GM23338 (cell line): Measurements from ENCODE around the gene CWC27. TPM values are rescaled to one million over a fixed set of nuclear protein-coding genes. Genes with fewer than 3 reads are reported as not detected.
A peak's percentile ranks its signal among the peaks of the same experiment; 100 is the strongest.

ENCODE experiments used
- ATAC-seq: fragments of 200-7000 bp; cut with Tn5 transposase; 3 replicates; pipeline ENCODE4 v1.9.1; 2020
- DNase-seq: peaks from one replicate; pipeline ENCODE4 v3.0.0-alpha.2; 2015; ENCODE audit warnings: low spot score
- H2AFZ ChIP-seq: fragments of 200-600 bp; sonication (generic); 2 replicates; pipeline ENCODE4 v1.8.0; 2016; ENCODE audit warnings: antibody characterized with exemption, mild to moderate bottlenecking, moderate library complexity
- H3F3A ChIP-seq: fragments of 200-600 bp; sonication (generic); replicated peaks from 2 replicates; pipeline ENCODE4 v1.8.0; 2017; ENCODE audit warnings: antibody characterized with exemption, mixed run types, low read depth
- H3K27ac ChIP-seq: fragments of 200-600 bp; sonication (generic); 2 replicates; pipeline ENCODE4 v1.6.1; 2016; ENCODE audit warnings: low read depth
- H3K27me3 ChIP-seq: fragments of 200-600 bp; sonication (generic); 2 replicates; pipeline ENCODE4 v1.8.0; 2016; ENCODE audit warnings: mild to moderate bottlenecking, mixed run types, moderate library complexity; ENCODE audit not compliant: insufficient read depth
- H3K36me3 ChIP-seq: fragments of 200-600 bp; sonication (generic); 2 replicates; pipeline ENCODE4 v1.8.0; 2016; ENCODE audit warnings: mild to moderate bottlenecking; ENCODE audit not compliant: insufficient read depth
- H3K4me1 ChIP-seq: fragments of 200-600 bp; sonication (generic); 2 replicates; pipeline ENCODE4 v1.8.0; 2016; ENCODE audit warnings: mild to moderate bottlenecking, moderate library complexity; ENCODE audit not compliant: insufficient read depth
- H3K4me2 ChIP-seq: fragments of 200-600 bp; sonication (generic); 2 replicates; pipeline ENCODE4 v1.7.1; 2017; ENCODE audit warnings: mixed run types
- H3K4me3 ChIP-seq: fragments of 200-600 bp; sonication (generic); 2 replicates; pipeline ENCODE4 v1.6.1; 2016; ENCODE audit warnings: mixed run types
- H3K79me2 ChIP-seq: fragments of 200-600 bp; sonication (generic); replicated peaks from 2 replicates; pipeline ENCODE4 v1.8.0; 2017; ENCODE audit warnings: mild to moderate bottlenecking; ENCODE audit not compliant: insufficient read depth
- H3K9me2 ChIP-seq: fragments of 200-600 bp; sonication (generic); 2 replicates; pipeline ENCODE4 v1.8.0; 2017; ENCODE audit not compliant: insufficient read depth
- H4K20me1 ChIP-seq: fragments of 200-600 bp; sonication (generic); replicated peaks from 2 replicates; pipeline ENCODE4 v1.8.0; 2017; ENCODE audit warnings: mild to moderate bottlenecking; ENCODE audit not compliant: insufficient read depth
- H3K27ac Mint-ChIP-seq: 2 replicates; pipeline ENCODE4 v1.8.0; 2020; ENCODE audit warnings: inconsistent platforms, mild to moderate bottlenecking, moderate library complexity, mixed read lengths
- H3K27me3 Mint-ChIP-seq: 3 replicates; pipeline ENCODE4 v1.8.0; 2022; ENCODE audit warnings: low read depth, mild to moderate bottlenecking, moderate library complexity, mixed read lengths, inconsistent platforms; ENCODE audit not compliant: insufficient read depth, poor library complexity
- H3K36me3 Mint-ChIP-seq: 3 replicates; pipeline ENCODE4 v1.8.0; 2021; ENCODE audit warnings: low read depth, mild to moderate bottlenecking, inconsistent platforms, moderate library complexity, mixed read lengths
- H3K4me1 Mint-ChIP-seq: 3 replicates; pipeline ENCODE4 v1.8.0; 2020; ENCODE audit warnings: mild to moderate bottlenecking, inconsistent platforms, mixed read lengths
- H3K4me3 Mint-ChIP-seq: 3 replicates; pipeline ENCODE4 v1.8.0; 2021; ENCODE audit warnings: moderate library complexity, mild to moderate bottlenecking, inconsistent platforms, mixed read lengths
- H3K9me3 Mint-ChIP-seq: 3 replicates; pipeline ENCODE4 v1.8.0; 2020; ENCODE audit warnings: moderate library complexity, mild to moderate bottlenecking, inconsistent platforms, mixed read lengths
- CTCF ChIP-seq, 2 experiments: fragments of 200-600 bp in 1 of 2; sonication (generic) in 1 of 2; conservative IDR thresholded peaks; 2 replicates each; pipeline versions ENCODE4 v1.5.1 to v1.6.1; 2016 to 2017; ENCODE audit warnings: antibody characterized with exemption in 2 of 2, low read depth in 2 of 2, mild to moderate bottlenecking in 2 of 2, moderate library complexity in 1 of 2
- ETS1 ChIP-seq: IDR thresholded peaks from 2 replicates; pipeline ENCODE4 v1.6.1; 2016; ENCODE audit warnings: antibody characterized with exemption
- REST ChIP-seq: IDR thresholded peaks from one replicate; pipeline ENCODE4 v1.6.1; 2018; ENCODE audit warnings: antibody characterized with exemption; ENCODE audit not compliant: unreplicated experiment
- ZNF114 ChIP-seq: fragments of 250-450 bp; sonication (Bioruptor Pico); IDR thresholded peaks from 2 replicates; pipeline ENCODE4 v1.5.0; 2020; ENCODE audit warnings: mild to moderate bottlenecking, moderate library complexity
- polyA plus RNA-seq: library from polyadenylated mRNA; unstranded; fragments of >200 nt; fragmentation: Nextera tagmentation; extraction: Ambion mirVana; gene quantifications from 2 replicates; pipeline ENCODE4 v1.2.1, GENCODE V29; 2016
- total RNA-seq: library from RNA; depleted of rRNA; stranded (reverse); fragments of >200 nt; shearing (Covaris generic); gene quantifications from 2 replicates; pipeline ENCODE4 v1.2.3, GENCODE V29; 2014

Gene CWC27
- total and polyA plus RNA-seq, 2 experiments from 2014 or later, result 27.7 to 115 TPM

GRCh38 chr5:64775291-64775690, 6.6 kb downstream of the CWC27 start (continued):
- TF ChIP-seq CTCF (conservative IDR thresholded peaks at IDR 0.05; ENCODE audit: low read depth in 2 of 2), result no peak
- TF ChIP-seq REST, result no peak
- no peak for TF ChIP-seq ZNF114

- Histone ChIP-seq H3K27ac (no peak overlapping the region), H4K20me1 (no peaks in the 10 kb centered on the region), H2AFZ (no peak overlapping the region), H3K27me3 (no peaks in the 10 kb centered on the region), H3K9me2 (no peaks in the 10 kb centered on the region), H3K79me2 (peaks cover 6% of the 10 kb centered on the region; the same call in 1 of the 2 replicates), H3K36me3 (no peaks in the 10 kb centered on the region; the same call in 1 of the 2 replicates), H3K4me2 (no peak overlapping the region), H3K4me3 (no peak overlapping the region), H3K4me1 (no peaks in the 10 kb centered on the region), H3F3A (no peaks in the 10 kb centered on the region)
- Mint-ChIP-seq H3K27me3 (no peaks in the 10 kb centered on the region), H3K27ac (no peak overlapping the region), H3K4me1 (no peaks in the 10 kb centered on the region), H3K36me3 (peaks cover 16% of the 10 kb centered on the region), H3K4me3 (no peak overlapping the region), H3K9me3 (no peaks in the 10 kb centered on the region)
- no peak for TF ChIP-seq ETS1
- TF ChIP-seq CTCF (conservative IDR thresholded peaks at IDR 0.05; ENCODE audit: low read depth in 2 of 2), result peak; percentile 89 to 99
- peak; percentile 88 for DNase-seq
- ATAC-seq, result peak; percentile 64
Measured at GRCh38 chr5:64784451-64785025, 15.8 kb downstream of the CWC27 start.
